HG03469 (cell line): ENCODE measurements around the gene TMEM132D.

Experiments used
- ATAC-seq: cut with Tn5 transposase; IDR thresholded peaks from one replicate; pipeline ENCODE4 v1.9.1; 2021; ENCODE audit warnings: mild to moderate bottlenecking, moderate library complexity, moderate number of reproducible peaks; ENCODE audit not compliant: unreplicated experiment

The TMEM132D gene

GRCh38 chr12:129827102-129827865 is 76.5 kb downstream of the TMEM132D start:
- no peak for ATAC-seq

GRCh38 chr12:129826273-129826672 is 77.6 kb downstream of the TMEM132D start:
- no peak for ATAC-seq

- no peak for ATAC-seq
Measured at GRCh38 chr12:129825316-129825715, 78.5 kb downstream of the TMEM132D start.

- no peak for ATAC-seq
Measured at GRCh38 chr12:129821964-129822363, 81.9 kb downstream of the TMEM132D start.

GRCh38 chr12:129819391-129819790 is 84.4 kb downstream of the TMEM132D start:
- no peak for ATAC-seq

GRCh38 chr12:129815846-129816245 is 88.0 kb downstream of the TMEM132D start:
- no peak for ATAC-seq

GRCh38 chr12:129811963-129812362 is 91.9 kb downstream of the TMEM132D start:
- ATAC-seq = no peak

- ATAC-seq = no peak
Measured at GRCh38 chr12:129807136-129807535, 96.7 kb downstream of the TMEM132D start.

- no peak for ATAC-seq
Measured at GRCh38 chr12:129791396-129791795, 112.4 kb downstream of the TMEM132D start.

GRCh38 chr12:129790930-129791329 is 112.9 kb downstream of the TMEM132D start:
- no peak for ATAC-seq

GRCh38 chr12:129790331-129790730 is 113.5 kb downstream of the TMEM132D start:
- no peak for ATAC-seq

- ATAC-seq = no peak
Measured at GRCh38 chr12:129789921-129790320, 113.9 kb downstream of the TMEM132D start.

GRCh38 chr12:129788506-129789084 is 115.2 kb downstream of the TMEM132D start:
- ATAC-seq = no peak

- no peak for ATAC-seq
Measured at GRCh38 chr12:129779989-129780388, 123.8 kb downstream of the TMEM132D start.

GRCh38 chr12:129779033-129779432 is 124.8 kb downstream of the TMEM132D start:
- ATAC-seq = no peak

- no peak for ATAC-seq
Measured at GRCh38 chr12:129776977-129777667, 126.7 kb downstream of the TMEM132D start.

GRCh38 chr12:129772501-129773493 is 131.0 kb downstream of the TMEM132D start:
- no peak for ATAC-seq

GRCh38 chr12:129771238-129771637 is 132.6 kb downstream of the TMEM132D start:
- ATAC-seq = no peak

- ATAC-seq = no peak
Measured at GRCh38 chr12:129765719-129766118, 138.1 kb downstream of the TMEM132D start.

GRCh38 chr12:129762436-129762835 is 141.4 kb downstream of the TMEM132D start:
- ATAC-seq = no peak

- ATAC-seq = no peak
Measured at GRCh38 chr12:129753586-129753985, 150.2 kb downstream of the TMEM132D start.
